DOHH2 (cell line): ENCODE results near the gene GLOD4.
"Not testable (repeated sequence)": the region's sequence is repeated elsewhere in the genome, so short reads cannot be mapped to it uniquely, and the experiment has no call there.

ENCODE experiments used
- CTCF ChIP-seq: fragments of 200-600 bp; sonication (generic); IDR thresholded peaks from one replicate; pipeline ENCODE4 v1.5.1; 2014; ENCODE audit warnings: antibody characterized with exemption, mild to moderate bottlenecking, low read depth, low read length; ENCODE audit not compliant: poor library complexity, severe bottlenecking
- EZH2phosphoT487 ChIP-seq: fragments of 200-600 bp; sonication (generic); IDR thresholded peaks from 2 replicates; pipeline ENCODE4 v1.6.1; 2017; ENCODE audit warnings: borderline replicate concordance, mild to moderate bottlenecking, antibody characterized with exemption, low read length, moderate library complexity, mixed read lengths

- TF ChIP-seq CTCF, EZH2phosphoT487: not testable (repeated sequence)
These were observed 26.6 kb downstream of the GLOD4 start for GRCh38 chr17:755319-755961.
